Esophagus (tissue), 2 donors: Measurements from ENCODE around the gene SMS. TPM values are rescaled to one million over a fixed set of nuclear protein-coding genes. Genes with fewer than 3 reads are reported as not detected.

Experiments used
- H3K27ac ChIP-seq, 2 donors: one replicate each; pipeline ENCODE4 v1.5.1; 2013; ENCODE audit warnings: low read depth in 2 of 2, mild to moderate bottlenecking in 2 of 2, inconsistent platforms in 1 of 2, low read length in 1 of 2, moderate library complexity in 1 of 2
- H3K27me3 ChIP-seq, 2 donors: one replicate each; pipeline ENCODE4 v1.6.1; 2013; ENCODE audit warnings: low read length in 2 of 2, control low read depth in 1 of 2, mild to moderate bottlenecking in 1 of 2; ENCODE audit not compliant: insufficient read depth in 2 of 2, control insufficient read depth in 1 of 2
- H3K36me3 ChIP-seq, 2 donors: one replicate each; pipeline ENCODE4 v1.6.1; 2013; ENCODE audit warnings: low read length in 1 of 2; ENCODE audit not compliant: control insufficient read depth in 2 of 2, insufficient read depth in 2 of 2
- H3K4me1 ChIP-seq, 2 donors: one replicate each; pipeline ENCODE4 v1.6.1; 2013; ENCODE audit warnings: low read length in 1 of 2; ENCODE audit not compliant: control insufficient read depth in 2 of 2, insufficient read depth in 2 of 2
- H3K4me3 ChIP-seq, 2 donors: one replicate each; pipeline ENCODE4 v1.5.1; 2013; ENCODE audit warnings: low read length in 2 of 2, mild to moderate bottlenecking in 2 of 2, low read depth in 1 of 2, moderate library complexity in 1 of 2
- H3K9me3 ChIP-seq, 2 donors: one replicate each; pipeline ENCODE4 v1.6.1; 2013; ENCODE audit warnings: mild to moderate bottlenecking in 2 of 2, low read depth in 1 of 2, low read length in 1 of 2, moderate library complexity in 1 of 2; ENCODE audit not compliant: control insufficient read depth in 2 of 2, insufficient read depth in 1 of 2
- WGBS, 2 donors: extraction: QIAGEN DNeasy Blood & Tissue Kit; methylation state at CpG; one replicate each; pipeline ENCODE4 v1.1.7; 2013; 5-methylcytosine and 5-hydroxymethylcytosine counted together
- polyA plus RNA-seq, 2 donors: library from polyadenylated mRNA; stranded (reverse); fragments of 200-250 nt; gene quantifications; one replicate each; pipeline ENCODE4 v1.2.3, GENCODE V29; 2013
- donor health status: healthy with polysubstance abuse.
- donor health status: Bipolar disorder and iron deficiency.

The SMS gene
- polyA plus RNA-seq, 2 donors, result 26.6 to 43.2 TPM

- Histone ChIP-seq H3K9me3 (no peaks in the 10 kb centered on the region), H3K27me3 (peaks cover 0 to 3% of the 10 kb centered on the region in 2 donors), H3K4me1 (no peaks in the 10 kb centered on the region), H3K27ac (no peak overlapping the region), H3K36me3 (no peaks in the 10 kb centered on the region), H3K4me3 (no peak overlapping the region)
- 61 to 76% methylated on average over 12 of the region's 12 CpGs for WGBS, 2 donors
Measured at GRCh38 chrX:21959362-21960051, 19.0 kb downstream of the SMS start.

- H3K9me3 ChIP-seq, result no peaks in the 10 kb centered on the region
- no peak overlapping the region for H3K4me3 ChIP-seq
- no peaks in the 10 kb centered on the region for H3K4me1 ChIP-seq
- WGBS, 2 donors, result 54 to 62% methylated on average over 7 of the region's 7 CpGs
- H3K36me3 ChIP-seq, result no peaks in the 10 kb centered on the region
- H3K27ac ChIP-seq, result no peak overlapping the region
- H3K27me3 ChIP-seq, result peaks cover 0 to 3% of the 10 kb centered on the region in 2 donors
Measured at GRCh38 chrX:21960569-21961541, 20.3 kb downstream of the SMS start.

- Histone ChIP-seq H3K9me3 (no peaks in the 10 kb centered on the region), H3K4me3 (no peak overlapping the region), H3K27me3 (peaks cover 0 to 3% of the 10 kb centered on the region in 2 donors), H3K27ac (no peak overlapping the region), H3K4me1 (no peaks in the 10 kb centered on the region), H3K36me3 (no peaks in the 10 kb centered on the region)
Measured at GRCh38 chrX:21962361-21962760, 21.9 kb downstream of the SMS start.

- no peaks in the 10 kb centered on the region for H3K36me3 ChIP-seq
- no peak overlapping the region for H3K4me3 ChIP-seq
- no peaks in the 10 kb centered on the region for H3K9me3 ChIP-seq
- H3K4me1 ChIP-seq, result no peaks in the 10 kb centered on the region
- no peak overlapping the region for H3K27ac ChIP-seq
- peaks cover 0 to 3% of the 10 kb centered on the region in 2 donors for H3K27me3 ChIP-seq
- WGBS, 2 donors, result 81 to 84% methylated on average over 7 of the region's 7 CpGs
Measured at GRCh38 chrX:21963269-21963668, 22.8 kb downstream of the SMS start.

- Histone ChIP-seq H3K27me3 (peaks cover 0 to 3% of the 10 kb centered on the region in 2 donors), H3K27ac (no peak overlapping the region), H3K36me3 (no peaks in the 10 kb centered on the region), H3K4me1 (no peaks in the 10 kb centered on the region), H3K4me3 (no peak overlapping the region), H3K9me3 (no peaks in the 10 kb centered on the region)
- 77 to 80% methylated on average over 8 of the region's 8 CpGs for WGBS, 2 donors
Measured at GRCh38 chrX:21963731-21964405, 23.4 kb downstream of the SMS start.

- Histone ChIP-seq H3K4me1 (no peaks in the 10 kb centered on the region), H3K9me3 (no peaks in the 10 kb centered on the region), H3K27ac (no peak overlapping the region), H3K27me3 (no peaks in the 10 kb centered on the region), H3K4me3 (no peak overlapping the region), H3K36me3 (peaks cover 0 to 2% of the 10 kb centered on the region in 2 donors)
- 89 to 95% methylated on average over 9 of the region's 9 CpGs for WGBS, 2 donors
Measured at GRCh38 chrX:21966866-21967265, 26.4 kb downstream of the SMS start.

- WGBS, 2 donors, result 82 to 88% methylated on average over 7 of the region's 7 CpGs
- H3K9me3 ChIP-seq, result no peaks in the 10 kb centered on the region
Measured at GRCh38 chrX:21968333-21968732, 27.8 kb downstream of the SMS start.

GRCh38 chrX:21970326-21970725 lies 29.8 kb downstream of the SMS start:
- Histone ChIP-seq H3K9me3 (no peaks in the 10 kb centered on the region), H3K4me3 (no peak overlapping the region), H3K4me1 (no peaks in the 10 kb centered on the region), H3K27me3 (no peaks in the 10 kb centered on the region), H3K36me3 (peaks cover 0 to 2% of the 10 kb centered on the region in 2 donors), H3K27ac (no peak overlapping the region)
- WGBS, 2 donors, result 94 to 97% methylated on average over 4 of the region's 4 CpGs

More at GRCh38 chrX:21968333-21968732, 27.8 kb downstream of the SMS start:
- H3K4me1 ChIP-seq, result no peaks in the 10 kb centered on the region
- no peak overlapping the region for H3K4me3 ChIP-seq
- peaks cover 0 to 2% of the 10 kb centered on the region in 2 donors for H3K36me3 ChIP-seq
- no peak overlapping the region for H3K27ac ChIP-seq
- H3K27me3 ChIP-seq, result no peaks in the 10 kb centered on the region

- Histone ChIP-seq H3K4me1 (no peaks in the 10 kb centered on the region), H3K9me3 (no peaks in the 10 kb centered on the region), H3K27ac (no peak overlapping the region), H3K36me3 (peaks cover 0 to 2% of the 10 kb centered on the region in 2 donors), H3K4me3 (no peak overlapping the region), H3K27me3 (no peaks in the 10 kb centered on the region)
- 76 to 87% methylated on average over 5 of the region's 5 CpGs for WGBS, 2 donors
Measured at GRCh38 chrX:21972046-21972445, 31.5 kb downstream of the SMS start.
